Stimulated activated CD4-positive, alpha-beta T cell treated with anti-CD3 and anti-CD28 coated beads, TNF-alpha, amount 100 ng/mL, for 48 hours (primary cell): ENCODE measurements around the gene HHAT.

Source experiments
- DNase-seq, 3 donors: peaks; one replicate each; pipeline ENCODE4 v3.0.0-alpha.2; 2020; ENCODE audit warnings: low read depth in 3 of 3

HHAT gene

DNA sequence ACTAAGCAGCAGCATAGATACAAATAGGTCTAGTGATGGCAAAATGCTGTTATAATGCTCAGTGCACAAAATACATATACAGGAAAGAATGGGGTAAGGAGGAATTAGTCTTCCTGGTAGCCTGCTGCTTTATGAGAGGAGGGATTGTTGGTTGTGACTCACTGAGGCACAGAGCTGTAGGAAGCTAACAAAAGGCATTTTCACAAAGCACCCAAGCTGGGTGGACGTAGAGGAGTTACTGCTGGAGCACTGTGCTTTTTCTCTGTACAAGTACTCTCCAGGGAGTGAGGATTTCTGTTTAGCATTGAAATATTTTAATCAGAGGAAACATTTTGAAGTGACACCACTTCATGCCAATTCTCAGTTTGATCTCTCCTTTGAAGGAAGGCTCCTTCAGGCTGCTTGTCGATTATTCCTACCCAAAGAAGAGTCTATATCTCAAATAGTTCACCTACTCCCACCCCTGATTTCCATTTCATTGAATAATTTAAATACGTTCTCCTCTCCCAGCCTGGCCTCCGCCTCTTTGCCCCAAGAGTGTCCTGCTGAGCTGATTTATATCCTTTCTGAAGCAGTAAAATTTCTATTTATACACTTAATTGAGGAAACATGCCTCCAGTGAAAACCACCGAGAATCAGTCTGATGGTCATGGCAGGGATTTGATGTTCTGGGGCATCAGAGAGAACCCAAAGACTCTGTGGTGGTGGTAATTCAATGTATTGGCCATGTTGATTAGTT lies 271.9 kb downstream of the HHAT start:
- DNase-seq: no peak

DNA sequence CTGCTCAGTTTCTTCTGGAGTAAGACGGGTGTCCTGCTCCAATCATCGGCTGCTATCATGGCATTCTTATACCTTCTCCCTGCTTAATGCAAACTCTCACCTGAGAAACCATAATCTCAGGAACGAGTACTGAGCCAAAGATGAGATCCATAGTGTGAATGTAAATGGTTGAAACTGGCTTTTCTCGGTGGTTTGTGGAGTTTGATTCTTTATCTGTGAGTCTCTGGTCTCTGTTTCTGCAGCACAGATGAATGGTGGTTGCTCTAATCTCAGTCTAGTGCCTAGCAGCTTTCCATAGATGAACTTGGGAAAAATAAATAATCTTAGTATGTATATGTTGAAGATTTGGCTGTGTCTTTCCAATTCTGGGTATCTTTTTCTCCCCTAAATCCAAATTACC lies 274.4 kb downstream of the HHAT start:
- DNase-seq: no peak

DNA sequence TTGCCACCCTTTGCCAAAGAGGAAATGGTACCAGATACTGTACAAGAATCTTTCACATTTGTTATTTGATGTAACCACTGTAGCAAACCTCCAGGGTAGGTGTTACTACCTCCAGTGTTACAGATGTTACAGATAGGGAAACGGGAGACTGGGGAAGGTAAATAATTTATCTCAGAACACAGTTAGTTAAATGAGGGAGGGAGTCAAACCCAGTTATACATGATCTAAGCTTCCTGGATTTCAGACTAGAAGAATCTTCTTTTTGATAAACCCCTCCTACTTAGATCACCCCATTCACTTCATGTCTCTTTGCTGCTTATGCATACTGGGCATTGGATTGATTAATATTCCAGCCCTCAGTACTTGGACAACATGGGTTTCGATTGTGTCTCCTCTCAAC lies 276.4 kb downstream of the HHAT start:
- no peak for DNase-seq

DNA sequence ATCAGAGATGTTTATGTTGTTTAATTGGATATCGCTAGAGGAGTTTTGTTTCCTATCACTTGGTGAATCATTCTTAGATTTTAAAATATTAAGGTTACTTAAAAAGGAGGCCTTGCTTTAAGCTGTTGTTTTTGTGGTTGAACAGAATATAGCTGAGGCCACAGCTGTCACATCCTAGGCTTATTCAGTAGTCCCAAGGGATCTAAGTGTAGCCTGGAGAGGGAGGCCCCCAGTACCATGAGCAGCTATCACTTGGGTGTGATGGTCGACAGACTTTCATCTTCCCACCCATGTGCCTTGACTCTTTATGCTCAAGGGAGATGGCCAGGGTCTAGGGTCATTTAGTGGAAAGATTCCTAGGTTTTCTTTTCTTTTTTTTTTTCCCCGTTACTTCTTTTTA lies 278.7 kb downstream of the HHAT start:
- DNase-seq: no peak

DNA sequence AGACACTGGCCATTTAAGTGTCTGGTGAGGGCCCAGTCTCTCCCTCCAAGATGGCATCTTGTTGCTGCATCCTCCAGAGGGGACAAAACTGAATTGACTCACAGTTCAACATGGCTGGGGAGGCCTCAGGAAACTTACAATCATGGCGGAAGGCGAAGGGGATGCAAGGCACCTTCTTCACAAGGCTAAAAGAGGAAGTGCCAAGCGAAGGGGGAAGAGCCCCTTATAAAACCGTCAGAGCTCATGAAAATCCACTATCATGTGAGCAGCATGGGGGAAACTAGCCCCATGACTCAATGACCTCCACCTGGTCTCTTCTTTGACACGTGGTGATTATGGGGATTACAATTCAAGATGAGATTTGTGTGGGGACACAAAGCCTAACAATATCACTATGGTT lies 280.1 kb downstream of the HHAT start:
- DNase-seq: no peak

DNA sequence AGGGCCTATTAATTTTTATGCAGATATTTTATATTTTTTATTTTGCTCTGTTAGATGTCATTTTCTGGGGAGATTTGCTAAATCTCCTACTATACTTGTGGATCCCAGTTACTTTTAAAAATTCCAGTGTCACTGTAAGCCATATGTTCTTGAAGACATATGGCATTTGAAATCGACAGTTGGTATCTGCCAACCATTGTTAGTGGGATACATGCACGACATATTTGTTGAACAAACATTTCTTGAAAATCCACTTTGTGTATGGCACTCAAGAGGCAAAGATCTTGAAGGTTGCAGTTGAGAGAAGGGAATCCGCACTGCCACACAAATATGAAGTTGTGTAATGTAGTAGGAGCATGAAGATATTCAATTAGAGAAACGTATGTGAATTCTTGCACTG lies 287.7 kb downstream of the HHAT start:
- no peak for DNase-seq

DNA sequence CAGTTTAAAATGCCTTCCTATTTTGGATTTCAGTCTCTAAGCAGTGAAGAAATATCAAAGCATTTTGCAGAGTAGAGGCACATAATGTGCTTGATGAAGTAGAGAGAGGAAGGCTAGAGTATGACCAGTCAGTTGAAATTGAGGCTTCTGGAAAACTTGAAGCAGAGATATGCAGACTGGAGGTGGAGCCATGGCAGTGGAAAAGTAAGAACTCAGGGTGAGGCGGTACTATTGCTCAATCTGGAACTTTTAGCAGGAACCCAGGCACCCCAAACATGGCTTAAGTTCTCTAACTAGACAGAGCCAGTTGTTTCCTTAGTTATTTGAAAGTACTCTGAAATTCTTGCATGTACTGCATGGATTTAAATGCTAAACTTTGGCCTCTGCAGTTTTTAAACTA lies 288.6 kb downstream of the HHAT start:
- DNase-seq: no peak

DNA sequence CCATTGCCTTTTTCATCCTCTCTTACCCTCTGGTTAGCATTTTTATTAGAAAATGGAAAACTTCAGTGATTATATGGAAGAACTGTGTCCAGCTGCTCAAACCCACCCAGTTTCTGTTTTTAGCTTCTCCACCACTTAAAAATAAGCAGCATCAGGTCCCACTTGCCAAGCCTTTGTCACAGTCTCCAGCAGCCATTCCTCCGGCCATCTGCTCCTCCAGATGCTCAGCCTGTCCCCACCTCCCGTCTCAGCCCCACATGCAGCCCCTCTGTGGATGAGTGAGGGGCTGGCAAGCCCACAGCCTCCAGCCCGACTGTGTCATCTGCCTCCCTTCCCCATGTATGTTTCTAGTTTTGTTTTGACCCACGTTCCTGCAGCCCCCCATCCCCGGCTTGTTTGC lies 289.7 kb downstream of the HHAT start:
- no peak for DNase-seq

DNA sequence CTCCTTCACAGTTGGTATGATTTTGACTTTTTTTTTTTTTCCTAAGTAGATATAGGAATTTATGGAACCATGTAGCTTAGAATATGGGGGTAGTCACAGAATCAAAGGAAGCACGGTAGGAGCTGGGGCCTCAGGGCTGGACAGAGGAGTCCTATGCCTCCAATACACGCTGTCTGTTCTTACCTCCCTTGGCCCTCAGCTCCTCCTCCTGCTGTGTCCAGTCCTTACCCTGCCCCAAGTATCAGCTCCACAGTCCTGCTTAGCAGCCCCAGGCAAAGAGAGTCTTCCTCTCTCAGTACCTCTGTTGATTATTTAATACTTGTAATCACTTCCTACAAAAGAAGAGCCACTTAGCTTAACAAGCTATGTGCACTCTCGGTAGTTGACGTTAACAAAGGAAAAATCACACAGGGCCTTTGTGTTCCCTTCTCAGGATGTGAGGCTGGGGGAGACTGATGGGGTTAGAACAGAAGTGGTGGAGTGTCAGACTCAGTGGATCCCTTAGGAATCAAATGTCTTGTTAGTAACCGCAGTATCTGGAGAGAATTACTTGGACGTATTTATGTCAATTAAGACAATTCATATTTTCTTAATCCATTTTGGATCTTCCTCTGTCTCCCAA lies 292.3 kb downstream of the HHAT start:
- no peak for DNase-seq

DNA sequence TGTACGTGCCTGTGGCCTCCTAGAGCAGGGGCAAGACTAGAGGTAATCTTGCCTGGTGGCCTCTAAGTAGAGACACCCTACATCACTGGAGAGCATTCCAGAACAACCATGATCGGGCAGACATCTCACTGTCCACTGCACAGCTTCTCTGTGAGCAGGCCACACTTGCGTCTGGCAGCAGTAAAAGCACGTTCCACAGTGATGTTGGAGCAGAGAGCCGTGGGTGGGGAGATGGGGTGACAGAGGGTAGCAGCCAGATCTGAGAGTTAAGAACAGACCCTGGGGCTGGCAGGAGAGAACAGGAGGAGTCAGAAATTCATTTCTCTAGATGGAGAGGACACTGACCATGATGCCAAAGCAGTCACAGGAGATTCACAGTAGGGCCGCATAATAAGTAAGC lies 293.0 kb downstream of the HHAT start:
- no peak for DNase-seq

DNA sequence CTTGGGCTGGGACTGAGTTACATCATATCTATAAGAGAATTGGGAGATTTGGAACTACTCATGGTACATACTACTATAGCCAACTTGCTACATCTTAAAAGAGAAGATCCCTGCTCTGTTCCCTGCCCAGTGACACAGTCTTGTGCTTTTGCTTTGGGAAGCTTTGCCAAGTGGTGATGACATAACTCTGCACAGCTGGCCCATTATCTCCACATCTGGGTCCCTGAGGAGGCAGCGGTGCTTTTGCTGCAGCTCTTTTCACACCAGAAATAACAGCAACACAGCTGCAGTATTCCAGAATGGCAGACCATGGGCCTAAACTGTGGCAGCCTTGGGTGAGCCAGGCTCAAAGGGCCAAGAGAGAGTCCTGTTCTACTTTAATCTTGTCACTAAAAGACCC lies 296.0 kb downstream of the HHAT start:
- no peak for DNase-seq

DNA sequence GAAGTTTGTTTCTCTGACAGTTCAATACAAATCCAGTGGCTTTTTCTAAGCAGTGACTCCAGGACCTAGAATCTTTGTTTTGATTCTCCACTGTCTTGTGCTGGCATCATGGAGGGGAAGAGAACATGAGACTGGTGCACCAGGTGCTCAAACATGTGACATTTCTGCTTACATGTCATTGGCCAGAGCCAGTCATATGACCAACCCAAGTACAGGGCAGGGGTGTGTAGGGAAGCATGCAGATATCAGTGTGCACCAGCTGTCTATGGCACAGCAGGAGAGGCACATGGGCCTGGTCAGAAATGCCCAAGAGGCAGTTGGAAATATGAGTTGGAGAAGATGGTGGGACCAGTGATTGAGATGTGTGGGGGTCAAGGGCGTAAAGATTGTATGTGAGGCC lies 297.0 kb downstream of the HHAT start:
- DNase-seq: no peak

DNA sequence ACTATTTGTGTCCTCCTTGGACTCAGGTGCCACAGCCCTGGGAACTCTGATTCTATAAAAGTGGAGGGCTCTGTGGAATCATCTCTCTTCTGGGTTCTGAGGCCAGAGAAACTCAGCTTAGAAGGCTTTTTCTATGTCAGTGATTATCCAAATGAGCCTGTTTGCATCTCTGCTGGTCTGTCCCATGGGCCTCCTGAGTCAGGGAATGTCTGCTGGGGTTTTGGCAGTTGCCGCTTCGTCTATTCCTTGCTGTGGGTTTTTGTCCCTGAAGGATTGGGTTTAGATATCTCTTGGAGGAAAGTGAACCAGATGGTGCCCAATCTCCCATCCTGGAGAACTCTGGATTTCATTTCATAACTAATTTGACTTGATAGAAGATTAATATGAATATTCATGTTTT lies 297.6 kb downstream of the HHAT start:
- no peak for DNase-seq

DNA sequence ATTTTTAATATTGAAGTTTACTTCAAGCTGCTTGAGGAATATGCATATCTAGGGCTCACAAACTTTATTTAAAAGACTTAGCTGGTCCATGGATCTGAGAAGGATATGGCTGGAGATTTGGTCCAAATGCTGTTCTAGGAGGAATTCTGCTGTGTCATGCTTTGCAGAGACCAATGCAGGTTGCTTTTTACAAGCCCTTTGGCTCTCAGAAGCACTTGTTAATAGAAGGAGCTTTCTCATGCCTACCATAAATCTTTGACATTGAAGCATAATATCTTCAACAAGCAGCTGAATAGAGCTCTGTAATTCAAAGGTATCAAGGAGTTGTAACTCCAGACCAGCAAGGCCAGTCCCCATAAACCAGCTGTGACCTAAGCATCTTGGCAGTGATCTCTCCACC lies 299.1 kb downstream of the HHAT start:
- DNase-seq: no peak

DNA sequence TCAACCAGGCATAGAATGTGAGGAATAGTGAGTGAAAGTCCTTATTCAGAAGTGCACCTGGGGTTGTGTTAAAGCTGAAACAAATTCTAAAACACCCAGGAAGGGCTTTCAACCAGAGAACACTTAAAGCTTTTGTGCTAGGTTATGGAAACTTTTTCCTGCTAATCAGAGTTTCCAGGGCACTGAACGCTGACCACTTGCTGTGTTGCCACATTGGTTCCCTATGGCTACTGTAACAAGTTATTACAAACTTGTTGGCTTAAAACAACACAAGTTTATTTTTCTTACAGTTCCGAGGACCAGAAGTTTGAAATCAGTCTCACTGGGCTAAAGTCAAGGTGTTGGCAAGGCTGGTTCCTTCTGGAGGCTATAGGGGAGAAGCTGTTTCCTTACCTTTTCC lies 300.6 kb downstream of the HHAT start:
- DNase-seq: no peak

DNA sequence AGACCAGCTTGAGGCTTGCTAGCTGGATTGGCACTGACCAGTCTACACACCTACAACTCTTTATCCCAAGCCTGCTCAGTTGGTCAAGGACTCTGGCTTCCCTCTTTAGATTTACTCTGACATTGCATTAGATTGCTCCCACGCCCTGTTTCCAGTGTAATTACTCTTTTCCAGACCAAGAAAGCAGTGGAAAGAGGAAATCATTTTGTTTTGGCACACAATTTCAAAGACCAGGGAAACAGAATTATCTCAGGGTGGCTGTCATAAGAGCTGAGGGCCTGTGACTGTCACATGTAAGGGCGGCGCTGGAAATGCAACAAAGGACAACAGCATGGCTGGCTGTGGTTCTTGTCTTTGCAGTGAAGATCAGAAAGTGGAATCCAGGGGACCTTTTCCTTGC lies 302.7 kb downstream of the HHAT start:
- DNase-seq: no peak

DNA sequence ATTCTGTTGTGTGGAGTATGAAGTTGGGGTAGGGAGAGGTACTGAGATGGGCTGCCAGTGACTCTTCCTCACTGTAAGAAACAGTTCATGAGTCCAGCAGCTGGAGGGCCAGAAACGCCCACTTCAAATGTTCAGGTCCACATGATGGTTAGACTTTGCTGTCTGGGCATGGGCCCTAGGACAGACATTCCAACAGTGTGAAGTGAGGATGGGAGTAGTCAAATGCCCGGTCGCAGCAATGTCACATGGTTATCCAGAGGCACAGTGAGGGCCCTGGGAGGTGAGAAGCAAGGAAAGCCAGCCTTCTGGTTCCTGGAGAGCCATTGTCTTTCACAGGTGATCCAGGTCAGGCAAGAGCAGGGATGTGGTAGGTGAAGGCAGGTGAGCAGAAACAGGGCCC lies 304.4 kb downstream of the HHAT start:
- DNase-seq: no peak

DNA sequence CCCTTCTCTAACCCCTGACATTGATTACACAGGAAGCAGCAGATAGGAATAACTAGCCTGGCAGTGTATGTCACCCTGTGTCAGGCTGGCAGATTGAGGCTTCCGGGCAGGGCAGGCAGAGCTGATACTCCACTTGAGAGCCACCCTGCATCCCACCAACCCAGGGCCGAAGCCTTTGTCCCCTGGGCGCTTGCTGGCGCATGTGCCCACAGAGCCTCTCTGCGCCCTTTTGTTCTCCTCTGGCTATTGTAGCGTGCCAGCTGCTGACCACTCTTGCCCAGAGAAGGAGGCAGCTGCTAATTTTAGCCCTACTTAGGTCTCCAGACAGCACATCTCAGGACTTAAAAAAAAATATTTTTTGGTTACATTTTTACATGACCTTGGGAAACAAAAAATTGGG lies 304.9 kb downstream of the HHAT start:
- no peak for DNase-seq

DNA sequence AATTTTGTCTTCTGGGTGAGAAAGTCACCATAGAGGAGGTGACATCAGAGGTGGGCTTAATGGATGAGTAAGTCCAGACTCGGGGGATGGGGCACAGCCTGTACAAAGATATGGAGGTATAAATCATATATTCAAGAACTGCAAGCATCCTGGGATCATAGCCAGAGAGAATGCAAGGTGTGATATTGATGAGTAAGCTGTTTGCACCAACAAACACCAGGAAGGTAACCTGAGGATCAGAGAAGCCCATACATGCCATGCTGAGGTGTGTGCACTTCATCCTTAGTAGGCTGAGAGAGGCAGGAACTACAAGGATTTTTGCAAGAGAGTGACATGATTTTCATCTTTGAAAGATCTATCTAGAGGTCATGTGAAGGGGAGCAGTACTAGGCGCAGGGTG lies 306.4 kb downstream of the HHAT start:
- no peak for DNase-seq

DNA sequence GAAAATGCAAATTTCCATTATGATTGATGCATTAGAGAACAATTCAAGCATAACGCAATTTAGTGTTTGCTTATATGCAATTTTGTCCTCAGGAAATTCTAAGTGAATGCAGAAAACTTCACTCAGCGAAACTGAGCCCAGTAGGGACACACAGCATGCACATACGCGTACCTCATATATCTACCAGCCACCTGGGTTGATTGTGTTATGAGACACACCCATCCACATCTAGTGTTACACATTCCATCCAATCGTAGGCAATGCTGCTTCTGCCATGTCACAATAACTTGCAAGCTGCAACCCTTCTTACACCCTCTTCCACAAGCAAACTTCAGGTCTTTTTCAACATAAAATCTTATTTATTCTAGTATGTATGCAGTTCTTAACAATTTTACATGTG lies 312.9 kb downstream of the HHAT start:
- DNase-seq: no peak

DNA sequence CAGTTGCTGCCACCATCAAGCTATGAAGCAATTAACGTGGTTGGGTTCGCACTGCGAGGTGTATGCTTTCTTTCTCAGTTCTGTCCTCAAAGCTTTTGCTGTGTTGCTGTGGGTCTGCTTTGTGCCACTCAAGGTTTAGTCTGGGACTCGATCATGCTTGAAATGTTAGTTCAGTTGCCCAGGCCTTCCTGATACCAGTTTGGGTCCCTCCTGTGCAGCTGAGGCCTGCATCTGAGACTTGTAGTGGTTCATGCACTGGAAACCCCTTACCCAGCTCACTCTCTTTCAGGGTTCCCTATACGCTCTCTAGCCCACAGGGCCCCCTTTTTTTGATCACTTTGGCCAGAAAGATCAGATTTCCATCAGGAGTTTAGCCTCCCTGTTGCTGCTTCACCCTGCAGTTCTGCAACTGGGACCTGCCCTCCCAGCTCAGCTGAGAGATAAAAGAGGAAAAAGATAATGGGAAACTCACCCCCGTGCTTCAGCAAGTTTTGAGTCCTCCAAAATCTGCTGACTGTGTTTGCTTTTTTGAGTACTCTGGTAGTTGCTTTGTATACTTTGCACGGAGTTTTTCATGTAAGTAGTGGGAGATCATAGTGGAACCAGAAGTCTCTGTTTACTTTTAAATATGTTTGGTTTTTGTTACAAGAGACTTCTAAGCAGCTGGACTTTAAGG lies 317.0 kb downstream of the HHAT start:
- no peak for DNase-seq

DNA sequence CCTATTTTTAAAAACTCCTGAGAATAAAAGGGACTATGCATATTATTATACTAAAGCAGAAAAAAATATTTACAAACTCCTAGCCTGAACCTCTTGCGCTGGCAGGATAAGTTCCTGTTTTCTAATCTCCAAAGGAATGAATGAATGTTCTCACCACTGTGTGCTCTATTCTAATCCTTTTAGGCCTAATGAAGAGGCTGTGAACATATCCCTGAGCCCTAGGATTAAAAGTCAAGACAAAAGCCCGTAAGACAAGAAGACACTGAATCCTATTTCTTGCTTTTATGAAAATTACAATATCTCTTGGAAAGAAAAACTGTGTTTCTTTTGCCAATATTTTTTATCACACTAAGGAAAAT lies 317.5 kb downstream of the HHAT start:
- no peak for DNase-seq
